Activated T-cell treated with anti-CD3 and anti-CD28 coated beads for 24 hours (primary cell): ENCODE results near the gene RBM25.

Source experiments
- DNase-seq: peaks from one replicate; pipeline ENCODE4 v3.0.0-alpha.2; 2020; ENCODE audit warnings: low read depth

The RBM25 gene

DNA sequence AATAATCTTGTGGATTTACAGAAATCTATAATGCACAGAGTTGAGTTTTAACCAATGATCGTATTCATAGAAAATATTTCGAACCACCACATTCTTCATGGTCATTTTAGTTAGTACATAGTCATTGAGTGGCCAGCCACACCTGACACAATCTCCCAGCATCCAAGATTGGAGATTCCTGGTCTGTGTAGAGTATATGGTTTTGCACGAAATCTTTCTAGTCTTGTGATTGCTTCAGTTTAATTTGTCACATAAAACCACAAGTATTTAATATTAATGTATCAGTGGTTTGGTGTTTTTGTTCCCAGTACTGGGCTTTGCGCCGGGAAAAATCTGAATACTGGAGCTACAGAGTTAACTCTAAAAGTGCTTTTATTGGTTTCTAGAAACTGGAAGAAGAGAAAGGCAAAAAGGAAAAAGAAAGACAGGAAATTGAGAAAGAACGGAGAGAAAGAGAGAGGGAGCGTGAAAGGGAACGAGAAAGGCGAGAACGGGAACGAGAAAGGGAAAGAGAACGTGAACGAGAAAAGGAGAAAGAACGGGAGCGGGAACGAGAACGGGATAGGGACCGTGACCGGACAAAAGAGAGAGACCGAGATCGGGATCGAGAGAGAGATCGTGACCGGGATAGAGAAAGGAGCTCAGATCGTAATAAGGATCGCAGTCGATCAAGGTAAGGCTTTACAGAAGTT lies 44.6 kb downstream of the RBM25 start:
- DNase-seq: no peak

DNA sequence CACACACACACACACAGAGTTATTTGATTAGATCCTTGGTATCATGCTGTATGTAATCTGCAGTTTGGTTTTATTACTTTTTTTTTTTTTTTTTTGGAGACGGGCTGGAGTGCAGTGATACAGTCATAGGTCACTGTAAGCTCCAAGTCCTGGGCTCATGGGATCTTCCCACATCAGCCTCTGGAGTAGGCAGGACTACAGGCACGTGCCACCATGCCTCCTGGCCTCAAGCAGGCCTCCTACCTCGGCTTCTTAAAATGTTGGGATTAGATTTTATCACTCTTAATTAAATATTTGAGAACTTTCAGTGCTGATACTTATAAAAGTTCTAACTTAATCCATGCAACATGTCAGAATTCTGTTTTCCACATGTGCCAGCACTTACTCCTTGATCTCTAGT lies 46.7 kb downstream of the RBM25 start:
- no peak for DNase-seq

DNA sequence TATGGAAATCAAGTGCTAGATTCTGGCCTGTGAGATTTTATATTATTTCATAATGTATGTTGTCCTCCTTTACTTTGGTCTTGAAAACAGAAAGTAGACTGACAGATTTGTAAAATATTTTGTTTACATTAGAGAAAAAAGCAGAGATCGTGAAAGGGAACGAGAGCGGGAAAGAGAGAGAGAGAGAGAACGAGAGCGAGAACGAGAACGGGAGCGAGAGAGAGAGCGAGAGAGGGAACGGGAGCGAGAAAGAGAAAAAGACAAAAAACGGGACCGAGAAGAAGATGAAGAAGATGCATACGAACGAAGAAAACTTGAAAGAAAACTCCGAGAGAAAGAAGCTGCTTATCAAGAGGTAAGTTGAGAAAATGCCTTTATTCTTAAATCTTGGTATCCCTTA lies 47.4 kb downstream of the RBM25 start:
- DNase-seq: no peak

- DNase-seq: no peak
These were observed 57.8 kb downstream of the RBM25 start for GRCh38 chr14:73116079-73116665.

GRCh38 chr14:73124180-73124894 lies 66.0 kb downstream of the RBM25 start:
- DNase-seq: no peak

DNA sequence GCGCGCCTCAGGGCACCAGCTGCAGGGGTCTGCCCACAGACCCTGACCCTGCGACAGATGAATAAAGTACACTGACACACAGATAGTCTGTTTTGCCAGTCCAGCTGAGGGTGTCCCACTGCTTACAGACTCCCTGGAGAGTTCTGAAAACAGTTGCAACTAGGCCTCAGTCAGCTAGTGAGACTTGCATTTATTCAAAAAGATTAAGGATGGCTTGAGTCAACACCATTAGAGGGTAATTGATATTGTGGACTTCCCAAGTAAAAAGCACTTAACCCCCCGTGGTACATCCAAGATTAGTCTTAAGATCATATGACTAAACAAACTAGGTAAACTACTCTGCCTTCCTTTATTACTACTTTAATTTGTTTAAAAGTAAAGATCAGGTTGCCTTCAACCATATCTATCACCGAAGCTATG lies 66.8 kb downstream of the RBM25 start:
- DNase-seq: no peak

DNA sequence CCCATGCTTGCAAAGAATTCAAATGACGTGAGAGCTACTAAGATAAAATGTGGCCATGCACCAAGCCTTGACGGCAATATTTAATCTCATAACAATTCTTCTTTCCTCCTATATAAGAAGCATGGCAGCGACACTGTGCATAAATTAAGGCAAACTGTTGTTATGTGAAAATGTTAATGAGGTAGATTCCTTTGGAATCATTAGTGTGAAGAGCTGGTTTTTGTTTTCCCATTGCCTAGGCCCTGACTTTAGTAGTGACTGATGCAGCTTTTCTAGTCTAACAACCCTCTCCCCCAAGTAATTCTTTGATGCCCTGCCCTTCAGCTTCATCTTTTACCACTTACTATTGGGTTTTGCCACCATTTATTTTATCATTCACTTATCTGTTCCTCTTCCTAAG lies 67.4 kb downstream of the RBM25 start:
- DNase-seq: no peak

- no peak for DNase-seq
These were observed 75.5 kb downstream of the RBM25 start for GRCh38 chr14:73133795-73134194.

- DNase-seq: no peak
These were observed 77.7 kb downstream of the RBM25 start for GRCh38 chr14:73136085-73136386.

GRCh38 chr14:73136387-73137225 lies 78.3 kb downstream of the RBM25 start, which contains the start of gene PSEN1:
PSEN1 (plus strand) TSS chr14:73136507; CDS start chr14:73148020, 11,513 bp downstream.
- peak; percentile 97 for DNase-seq

DNA sequence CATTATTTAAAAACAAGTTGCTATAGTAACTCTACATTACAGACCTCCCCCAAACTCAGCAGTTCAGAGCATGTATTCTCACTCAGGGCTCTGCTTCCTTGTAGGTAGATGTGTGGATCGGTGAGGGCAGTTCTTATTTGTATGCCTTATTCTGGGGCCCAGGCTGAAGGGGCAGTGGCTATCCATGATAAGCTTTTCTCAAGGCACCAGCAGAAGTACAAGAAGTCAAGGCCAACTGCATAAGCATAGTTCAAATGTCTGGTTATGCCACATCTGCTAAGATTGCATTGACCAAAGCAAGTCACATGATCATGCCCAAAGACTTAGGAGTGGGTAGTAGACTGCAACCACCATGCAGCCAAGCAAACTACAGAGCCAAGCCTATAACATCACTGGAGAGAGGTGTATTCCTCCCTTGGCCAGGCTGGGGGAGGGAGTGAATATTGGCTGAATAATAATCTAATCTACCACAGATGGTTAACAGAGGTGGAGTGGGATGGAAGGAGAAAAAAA lies 82.5 kb downstream of the RBM25 start:
- no peak for DNase-seq

- DNase-seq: no peak
These were observed 83.9 kb downstream of the RBM25 start for GRCh38 chr14:73142216-73142615.

GRCh38 chr14:73143003-73143402 lies 84.7 kb downstream of the RBM25 start:
- no peak for DNase-seq

DNA sequence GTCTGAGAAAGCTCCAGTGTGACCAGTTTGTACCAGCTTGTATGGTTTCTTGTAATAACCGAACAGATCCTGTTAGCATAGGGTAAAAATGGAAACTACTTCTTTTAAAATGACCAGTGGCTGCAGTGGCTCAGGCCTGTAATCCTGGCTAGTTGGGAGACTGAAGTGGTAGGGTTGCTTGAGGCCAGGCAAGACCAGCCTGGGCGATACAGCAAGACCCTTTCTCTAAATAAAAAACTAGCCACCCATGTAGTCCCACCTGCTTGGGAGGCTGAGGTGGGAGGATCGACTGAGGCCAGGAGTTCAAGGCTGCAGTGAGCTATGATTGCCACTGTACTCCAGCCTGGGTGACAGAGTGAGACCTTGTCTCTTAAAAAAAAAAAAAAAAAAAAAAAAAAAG lies 85.3 kb downstream of the RBM25 start:
- no peak for DNase-seq

GRCh38 chr14:73145371-73145770 lies 87.0 kb downstream of the RBM25 start:
- no peak for DNase-seq

DNA sequence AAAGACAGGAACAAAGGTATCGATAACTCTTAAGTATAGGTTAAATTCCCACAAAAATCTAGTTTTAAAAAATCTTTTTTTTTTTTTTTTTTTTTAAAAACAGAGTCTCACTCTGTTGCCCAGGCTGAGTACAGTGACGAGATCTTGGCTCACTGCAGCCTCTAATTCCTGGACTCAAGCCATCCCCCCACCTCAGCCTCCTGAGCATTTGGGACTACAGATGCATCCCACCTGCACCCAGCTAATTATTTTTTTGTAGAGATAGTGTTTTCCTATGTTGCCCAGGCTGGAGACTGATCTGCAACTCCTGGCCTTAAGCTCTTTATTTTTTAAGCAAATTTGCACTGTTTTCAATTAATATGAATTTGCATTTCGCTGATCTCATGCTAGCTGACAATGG lies 87.8 kb downstream of the RBM25 start:
- DNase-seq: no peak

GRCh38 chr14:73149753-73150152 lies 91.4 kb downstream of the RBM25 start:
- DNase-seq: no peak

GRCh38 chr14:73153272-73153671 lies 94.9 kb downstream of the RBM25 start:
- no peak for DNase-seq

DNA sequence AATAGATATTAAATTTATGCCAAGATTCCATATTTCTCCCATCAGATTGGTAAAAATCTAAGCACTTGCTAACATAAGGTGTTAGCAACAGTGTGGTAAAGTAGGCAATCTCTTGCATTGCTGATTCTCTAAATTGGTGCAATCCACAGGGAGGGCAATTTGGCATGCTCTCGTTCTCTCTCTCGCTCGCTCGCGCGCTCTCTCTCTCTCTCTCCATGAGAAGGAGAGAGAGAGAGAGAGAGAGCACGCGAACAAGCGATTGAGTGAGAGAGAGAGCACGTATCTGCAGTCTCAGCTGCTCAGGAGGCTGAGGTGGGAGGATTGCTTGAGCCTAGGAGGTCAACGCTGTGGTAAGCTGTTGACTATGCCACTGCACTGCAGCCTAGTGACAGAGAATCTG lies 103.9 kb downstream of the RBM25 start:
- no peak for DNase-seq

DNA sequence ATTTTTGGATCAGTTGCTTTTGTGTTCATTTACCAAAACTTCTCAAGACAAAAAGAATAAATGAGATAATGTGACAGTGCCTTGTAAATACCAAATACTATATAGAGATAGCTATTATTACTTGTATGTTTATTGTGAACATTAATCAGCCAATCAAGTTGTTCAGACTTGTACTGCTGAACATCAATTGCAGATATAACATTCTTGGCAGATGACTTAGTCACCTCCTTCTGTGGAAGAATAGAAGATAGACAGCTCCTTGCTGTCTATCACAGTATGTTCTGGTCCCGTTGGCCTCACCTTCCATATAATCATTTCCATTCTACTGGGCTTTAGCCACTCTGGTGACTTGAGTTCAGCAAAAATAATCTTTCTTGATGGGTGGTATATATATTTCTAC lies 108.1 kb downstream of the RBM25 start:
- DNase-seq: no peak

- DNase-seq: no peak
These were observed 109.4 kb downstream of the RBM25 start for GRCh38 chr14:73167727-73168126.

DNA sequence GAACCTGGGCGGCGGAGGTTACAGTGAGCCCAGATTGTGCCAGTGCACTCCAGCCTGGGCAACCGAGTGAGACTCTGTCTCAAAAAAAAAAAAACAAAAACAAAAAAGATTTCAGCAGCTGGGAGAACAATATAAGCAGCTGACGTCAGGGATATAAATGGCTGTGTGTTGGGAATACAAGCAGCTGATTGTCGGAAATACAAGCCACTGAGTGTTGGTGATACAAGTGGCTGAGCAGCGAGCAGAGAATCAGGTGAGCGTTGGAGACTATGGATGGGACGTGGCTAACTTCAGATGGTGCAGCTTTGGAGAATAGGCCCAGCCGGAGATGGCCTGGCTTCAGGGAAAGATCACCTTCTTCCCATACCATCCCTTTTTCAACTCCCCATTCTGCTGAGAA lies 109.9 kb downstream of the RBM25 start:
- DNase-seq: no peak
